GM12801 (cell line): ENCODE results near the gene HNF4A.

Experiments used
- CTCF ChIP-seq: IDR thresholded peaks from one replicate; pipeline ENCODE4 v1.5.1; 2011; ENCODE audit warnings: control low read depth; ENCODE audit not compliant: insufficient read length; ENCODE audit errors: extremely low read depth

The HNF4A gene

GRCh38 chr20:44478206-44478605 lies 122.7 kb downstream of the HNF4A start:
- no peak for TF ChIP-seq CTCF

- no peak for TF ChIP-seq CTCF
Measured at GRCh38 chr20:44479643-44480042, 124.1 kb downstream of the HNF4A start.

- TF ChIP-seq CTCF, result no peak
Measured at GRCh38 chr20:44480097-44480496, 124.6 kb downstream of the HNF4A start.

GRCh38 chr20:44481719-44482416 lies 126.4 kb downstream of the HNF4A start:
- no peak for TF ChIP-seq CTCF

- no peak for TF ChIP-seq CTCF
Measured at GRCh38 chr20:44483112-44483511, 127.6 kb downstream of the HNF4A start.
